Measurements from ENCODE around the gene SLCO2B1. TPM values are rescaled to one million over a fixed set of nuclear protein-coding genes. Genes with fewer than 3 reads are reported as not detected.

Gene SLCO2B1
- total RNA-seq, 6 experiments from 2014 or later, result 145 to 316 (median 199) TPM

GRCh38 chr11:75143420-75143731, 7.5 kb upstream of the SLCO2B1 start:
- TF ChIP-seq CTCF (IDR thresholded peaks at IDR 0.05), result no peak
- no peak for TF ChIP-seq POLR2A (IDR thresholded peaks at IDR 0.05)
- H3K4me3 ChIP-seq, result no peak overlapping the region
- no peaks in the 10 kb centered on the region for H3K9me3 ChIP-seq
- no peak overlapping the region for H3K27ac ChIP-seq
- no peak for DNase-seq
- no peaks in the 10 kb centered on the region for H3K36me3 ChIP-seq
- peaks cover 0 to 9% (median 0%) of the 10 kb centered on the region in 4 donors for H3K4me1 ChIP-seq
- intact Hi-C loops (cut with DNase I), result loop anchor here (5.0 kb wide), 3 partner anchors 64 to 104 kb away; partner anchors contain the start of gene TPBGL (in 1 of the 2)
- WGBS (ENCODE audit: insufficient coverage, low coverage, low lambda C conversion rate, missing lambda C conversion rate), result 42% methylated on average over 6 of the region's 6 CpGs
- no peaks in the 10 kb centered on the region for H3K27me3 ChIP-seq
- no peak for ATAC-seq

- Histone ChIP-seq H3K27ac (no peak overlapping the region), H3K36me3 (no peaks in the 10 kb centered on the region), H3K9me3 (no peaks in the 10 kb centered on the region), H3K4me3 (no peak overlapping the region), H3K4me1 (peaks cover 0 to 9% (median 0%) of the 10 kb centered on the region in 4 donors), H3K27me3 (no peaks in the 10 kb centered on the region)
- ATAC-seq (no peak), DNase-seq (no peak)
- WGBS (ENCODE audit: insufficient coverage, low coverage, low lambda C conversion rate, missing lambda C conversion rate), result 37% methylated on average over 3 of the region's 3 CpGs
- intact Hi-C loops (cut with DNase I), result loop anchor here (5.0 kb wide), 3 partner anchors 63 to 103 kb away; partner anchors contain the start of gene TPBGL (in 1 of the 2)
- TF ChIP-seq POLR2A (IDR thresholded peaks at IDR 0.05) (no peak), CTCF (IDR thresholded peaks at IDR 0.05) (no peak)
These were observed 6.2 kb upstream of the SLCO2B1 start for GRCh38 chr11:75144716-75145014.

GRCh38 chr11:75145196-75145971, 5.5 kb upstream of the SLCO2B1 start:
- H3K4me1 ChIP-seq, result peaks cover 0 to 9% (median 0%) of the 10 kb centered on the region in 4 donors
- no peak overlapping the region for H3K4me3 ChIP-seq
- intact Hi-C loops (cut with DNase I), result loop anchor here in 1 of 2 donors (5.0 kb wide), 1 partner anchor 62 kb away; no protein-coding TSS in a partner anchor
- H3K27me3 ChIP-seq, result no peaks in the 10 kb centered on the region
- DNase-seq (peak in 1 of 3 donors; percentile 37), ATAC-seq (no peak)
- no peaks in the 10 kb centered on the region for H3K9me3 ChIP-seq
- no peak for TF ChIP-seq CTCF (IDR thresholded peaks at IDR 0.05)
- TF ChIP-seq POLR2A (IDR thresholded peaks at IDR 0.05), result no peak
- no peak overlapping the region for H3K27ac ChIP-seq
- H3K36me3 ChIP-seq, result no peaks in the 10 kb centered on the region
- WGBS (ENCODE audit: insufficient coverage, low coverage, low lambda C conversion rate, missing lambda C conversion rate), result 62% methylated on average over 5 of the region's 9 CpGs

- H3K9me3 ChIP-seq, result no peaks in the 10 kb centered on the region
- no peak overlapping the region for H3K27ac ChIP-seq
- H3K36me3 ChIP-seq, result no peaks in the 10 kb centered on the region
- WGBS (ENCODE audit: insufficient coverage, low coverage, low lambda C conversion rate, missing lambda C conversion rate), result 66% methylated on average over 5 of the region's 6 CpGs
- ATAC-seq, result no peak
- no peaks in the 10 kb centered on the region for H3K27me3 ChIP-seq
- peaks cover 0 to 9% (median 0%) of the 10 kb centered on the region in 4 donors for H3K4me1 ChIP-seq
- intact Hi-C loops (cut with DNase I), result loop anchor here in 1 of 2 donors (5.0 kb wide), 1 partner anchor 61 kb away; no protein-coding TSS in a partner anchor
- TF ChIP-seq POLR2A (IDR thresholded peaks at IDR 0.05) (no peak), CTCF (IDR thresholded peaks at IDR 0.05) (no peak)
- DNase-seq, result peak in 1 of 3 donors; percentile 16
- H3K4me3 ChIP-seq, result no peak overlapping the region
These were observed 4.9 kb upstream of the SLCO2B1 start for GRCh38 chr11:75145972-75146519.

Data from right lobe of liver (tissue), 6 donors.